ENCODE results near the gene CASZ1. TPM values are rescaled to one million over a fixed set of nuclear protein-coding genes. Genes with fewer than 3 reads are reported as not detected.

Gene CASZ1
- total and polyA plus RNA-seq, 8 donors = 6.0 to 166 (median 39.8) TPM

- H3K4me1 ChIP-seq = peaks cover 21 to 77% (median 53%) of the 10 kb centered on the region in 4 donors
- intact Hi-C loops (cut with DNase I; ENCODE audit: low total_unique reads) = no loop called here
- WGBS, 5 donors = 78 to 92% (median 86%) methylated on average over 14 of the region's 14 CpGs
- H3K9me3 ChIP-seq = no peaks in the 10 kb centered on the region
- peaks cover 0 to 12% (median 0%) of the 10 kb centered on the region in 4 donors for H3K36me3 ChIP-seq
- peak overlapping the region in 1 of 5 donors; percentile 17 for H3K27ac ChIP-seq
- TF ChIP-seq CTCF (IDR thresholded peaks at IDR 0.05) = no peak
- no peak for TF ChIP-seq POLR2A (IDR thresholded peaks at IDR 0.05)
- TF ChIP-seq POLR2AphosphoS5 (IDR thresholded peaks at IDR 0.05) = no peak
- no peak for TF ChIP-seq EP300 (IDR thresholded peaks at IDR 0.05)
- no peak for DNase-seq
- H3K4me3 ChIP-seq = no peak overlapping the region
- H3K27me3 ChIP-seq = peaks cover 0 to 4% (median 0%) of the 10 kb centered on the region in 3 donors
These were observed 95.3 kb downstream of the CASZ1 start for GRCh38 chr1:10701145-10701544.

GRCh38 chr1:10699470-10699835 lies 97.0 kb downstream of the CASZ1 start:
- no peak for TF ChIP-seq EP300 (IDR thresholded peaks at IDR 0.05)
- TF ChIP-seq POLR2AphosphoS5 (IDR thresholded peaks at IDR 0.05) = no peak
- TF ChIP-seq POLR2A (IDR thresholded peaks at IDR 0.05) = no peak
- 36 to 49% (median 45%) methylated on average over 7 of the region's 7 CpGs for WGBS, 5 donors
- Histone ChIP-seq H3K27me3 (peaks cover 0 to 4% (median 0%) of the 10 kb centered on the region in 3 donors), H3K4me1 (peaks cover 26 to 73% (median 54%) of the 10 kb centered on the region in 4 donors), H3K4me3 (no peak overlapping the region), H3K36me3 (peaks cover 0 to 12% (median 0%) of the 10 kb centered on the region in 4 donors), H3K9me3 (no peaks in the 10 kb centered on the region), H3K27ac (peak overlapping the region; percentile 44 to 72 (median 56))
- intact Hi-C loops (cut with DNase I; ENCODE audit: low total_unique reads) = no loop called here
- DNase-seq = no peak

GRCh38 chr1:10698726-10699469 lies 97.5 kb downstream of the CASZ1 start:
- Histone ChIP-seq H3K27ac (peak overlapping the region; percentile 44 to 72 (median 56)), H3K4me1 (peaks cover 22 to 67% (median 49%) of the 10 kb centered on the region in 4 donors), H3K27me3 (peaks cover 0 to 4% (median 0%) of the 10 kb centered on the region in 3 donors), H3K36me3 (peaks cover 0 to 12% (median 0%) of the 10 kb centered on the region in 4 donors), H3K4me3 (no peak overlapping the region), H3K9me3 (no peaks in the 10 kb centered on the region)
- intact Hi-C loops (cut with DNase I; ENCODE audit: low total_unique reads) = no loop called here
- WGBS, 5 donors = 63 to 76% (median 65%) methylated on average over 14 of the region's 14 CpGs
- DNase-seq = no peak
- TF ChIP-seq POLR2A (IDR thresholded peaks at IDR 0.05) (no peak), EP300 (IDR thresholded peaks at IDR 0.05) (no peak), POLR2AphosphoS5 (IDR thresholded peaks at IDR 0.05) (no peak), CTCF (IDR thresholded peaks at IDR 0.05) (no peak)

GRCh38 chr1:10697621-10698160 lies 98.8 kb downstream of the CASZ1 start:
- intact Hi-C loops (cut with DNase I; ENCODE audit: low total_unique reads) = no loop called here
- Histone ChIP-seq H3K27ac (peak overlapping the region; percentile 10 to 95 (median 42)), H3K36me3 (peaks cover 0 to 12% (median 0%) of the 10 kb centered on the region in 4 donors), H3K4me3 (no peak overlapping the region), H3K4me1 (peaks cover 22 to 62% (median 46%) of the 10 kb centered on the region in 4 donors), H3K9me3 (no peaks in the 10 kb centered on the region), H3K27me3 (peaks cover 0 to 4% (median 0%) of the 10 kb centered on the region in 3 donors)
- 53 to 70% (median 66%) methylated on average over 25 of the region's 25 CpGs for WGBS, 5 donors
- no peak for TF ChIP-seq CTCF (IDR thresholded peaks at IDR 0.05)
- TF ChIP-seq POLR2A (IDR thresholded peaks at IDR 0.05) = no peak
- no peak for TF ChIP-seq EP300 (IDR thresholded peaks at IDR 0.05)
- no peak for TF ChIP-seq POLR2AphosphoS5 (IDR thresholded peaks at IDR 0.05)
- DNase-seq = no peak

All from stomach (tissue), 9 donors.